ENCODE measurements around the gene APBA3. TPM values are rescaled to one million over a fixed set of nuclear protein-coding genes. Genes with fewer than 3 reads are reported as not detected.

Gene APBA3
- total RNA-seq, 4 donors from 2014 or later: 28.5 to 48.1 (median 41.8) TPM

DNA sequence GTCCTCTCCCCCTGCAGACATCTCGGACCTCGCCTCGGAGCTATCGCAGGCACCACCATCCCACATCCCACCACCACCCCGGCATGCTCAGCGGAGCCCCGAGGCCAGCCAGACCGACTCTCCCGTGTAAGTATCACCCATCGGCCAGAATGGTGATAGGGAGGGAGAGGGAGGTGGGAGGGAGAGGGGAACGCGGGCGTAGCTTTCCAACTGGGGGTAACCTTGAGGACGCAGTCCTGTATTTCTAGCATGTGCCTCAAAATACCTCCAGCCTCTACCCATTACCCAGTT is 27.2 kb downstream of the APBA3 start:
- H3K4me3 ChIP-seq: no peak overlapping the region
- peaks cover 0 to 76% (median 0%) of the 10 kb centered on the region in 3 donors for H3K36me3 ChIP-seq
- no peaks in the 10 kb centered on the region for H3K27me3 ChIP-seq
- no peak overlapping the region for H3K27ac ChIP-seq
- H3K9me3 ChIP-seq: no peaks in the 10 kb centered on the region
- no peaks in the 10 kb centered on the region for H3K4me1 ChIP-seq
- no peak for TF ChIP-seq POLR2A (IDR thresholded peaks at IDR 0.05)
- TF ChIP-seq CTCF (IDR thresholded peaks at IDR 0.05): no peak
- no peak for DNase-seq

DNA sequence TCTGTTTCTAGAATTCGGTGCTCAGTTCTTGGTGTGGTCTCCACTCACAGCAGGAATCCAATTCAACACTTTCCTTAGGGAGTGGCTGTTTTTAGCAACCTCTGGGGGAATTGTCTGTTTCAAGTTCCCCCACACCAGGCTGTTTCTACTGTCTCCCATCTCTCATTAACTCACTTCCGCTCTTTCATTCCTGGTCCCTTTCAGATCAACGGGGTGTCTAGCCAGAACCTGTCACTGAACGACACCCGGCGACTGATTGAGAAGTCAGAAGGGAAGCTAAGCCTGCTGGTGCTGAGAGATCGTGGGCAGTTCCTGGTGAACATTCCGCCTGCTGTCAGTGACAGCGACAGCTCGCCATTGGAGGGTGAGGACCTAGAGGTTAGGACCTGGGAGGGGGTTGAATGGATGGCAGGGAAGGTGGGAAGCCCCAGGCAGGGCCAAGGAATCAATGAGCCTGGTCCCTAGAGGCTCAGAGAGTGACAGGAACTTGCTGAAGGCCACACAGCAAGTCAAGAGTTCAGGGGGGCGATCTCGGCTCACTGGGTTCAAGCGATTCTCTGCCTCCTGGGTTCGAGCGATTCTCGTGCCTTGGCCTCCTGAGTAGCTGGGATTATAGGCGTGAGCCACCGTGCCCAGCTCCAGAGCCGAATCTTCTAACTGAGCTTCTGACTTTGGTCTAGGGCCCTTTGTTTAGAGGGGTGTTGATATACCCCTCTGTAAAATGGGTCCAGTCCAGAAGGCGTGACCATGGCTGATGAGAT is 27.8 kb downstream of the APBA3 start:
- DNase-seq: no peak
- Histone ChIP-seq H3K36me3 (peaks cover 0 to 71% (median 0%) of the 10 kb centered on the region in 3 donors), H3K9me3 (no peaks in the 10 kb centered on the region), H3K27me3 (no peaks in the 10 kb centered on the region), H3K4me3 (no peak overlapping the region), H3K4me1 (no peaks in the 10 kb centered on the region), H3K27ac (no peak overlapping the region)
- TF ChIP-seq POLR2A (IDR thresholded peaks at IDR 0.05): no peak
- no peak for TF ChIP-seq CTCF (IDR thresholded peaks at IDR 0.05)

DNA sequence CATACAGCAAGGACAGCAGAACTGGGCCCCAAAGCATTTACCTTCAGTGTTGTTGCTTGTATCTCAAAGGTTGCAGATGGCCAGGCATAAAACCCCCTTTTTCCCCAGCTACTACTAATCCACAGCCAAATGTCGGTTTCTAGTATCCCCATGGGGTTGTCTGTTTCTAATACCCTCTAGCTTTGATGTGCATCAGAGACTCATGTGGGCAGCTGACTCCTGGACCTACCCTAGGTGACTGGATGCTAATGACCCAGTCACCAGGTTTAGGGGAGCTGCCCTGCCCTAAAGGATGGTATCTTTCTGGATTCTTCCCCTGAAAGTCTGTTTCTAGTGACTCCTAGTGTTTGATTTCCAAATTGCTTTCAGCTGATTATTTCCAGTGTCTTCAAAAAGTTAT is 29.4 kb downstream of the APBA3 start:
- Histone ChIP-seq H3K36me3 (peaks cover 0 to 62% (median 0%) of the 10 kb centered on the region in 3 donors), H3K27ac (no peak overlapping the region), H3K27me3 (no peaks in the 10 kb centered on the region), H3K9me3 (no peaks in the 10 kb centered on the region), H3K4me3 (no peak overlapping the region), H3K4me1 (no peaks in the 10 kb centered on the region)
- DNase-seq: no peak
- no peak for TF ChIP-seq POLR2A (IDR thresholded peaks at IDR 0.05)
- TF ChIP-seq CTCF (IDR thresholded peaks at IDR 0.05): no peak

- H3K4me3 ChIP-seq: no peak overlapping the region
- no peaks in the 10 kb centered on the region for H3K9me3 ChIP-seq
- DNase-seq: no peak
- H3K27ac ChIP-seq: no peak overlapping the region
- H3K27me3 ChIP-seq: no peaks in the 10 kb centered on the region
- peaks cover 0 to 52% (median 0%) of the 10 kb centered on the region in 3 donors for H3K36me3 ChIP-seq
- TF ChIP-seq CTCF (IDR thresholded peaks at IDR 0.05) (no peak), POLR2A (IDR thresholded peaks at IDR 0.05) (no peak)
- H3K4me1 ChIP-seq: peaks cover 0 to 5% (median 0%) of the 10 kb centered on the region in 4 donors
These were observed 31.0 kb downstream of the APBA3 start for GRCh38 chr19:3730457-3730958.

- Histone ChIP-seq H3K27ac (peak overlapping the region in 2 of 4 donors; percentile 65 to 74), H3K36me3 (peaks cover 0 to 17% (median 0%) of the 10 kb centered on the region in 3 donors), H3K9me3 (no peaks in the 10 kb centered on the region), H3K27me3 (peaks cover 0 to 8% of the 10 kb centered on the region in 2 donors), H3K4me3 (no peak overlapping the region), H3K4me1 (peaks cover 0 to 23% (median 9%) of the 10 kb centered on the region in 4 donors)
- peak in 2 of 3 donors; percentile 89 to 92 for DNase-seq
- TF ChIP-seq CTCF (IDR thresholded peaks at IDR 0.05) (no peak), POLR2A (IDR thresholded peaks at IDR 0.05) (peak; percentile 41 to 58)
These were observed 35.7 kb downstream of the APBA3 start for GRCh38 chr19:3725640-3726310.

All from Peyer's patch (tissue), 4 donors.